H54 (cell line): ENCODE measurements around the gene DNTT.
"Not testable (repeated sequence)": the region's sequence is repeated elsewhere in the genome, so short reads cannot be mapped to it uniquely, and the experiment has no call there.

Experiments
- DNase-seq: peaks from one replicate; pipeline ENCODE4 v3.0.0; 2011; ENCODE audit warnings: low spot score, mixed read lengths; ENCODE audit not compliant: insufficient read length
- FAIRE-seq: peaks from 3 replicates; lab custom pipeline; 2011; peaks lifted over from hg19 to GRCh38; lab: Jason Lieb, UNC
- POLR2A ChIP-seq: IDR thresholded peaks from 2 replicates; pipeline ENCODE4 v1.6.1; 2011; ENCODE audit warnings: low read depth, mild to moderate bottlenecking, low read length

The DNTT gene

DNA sequence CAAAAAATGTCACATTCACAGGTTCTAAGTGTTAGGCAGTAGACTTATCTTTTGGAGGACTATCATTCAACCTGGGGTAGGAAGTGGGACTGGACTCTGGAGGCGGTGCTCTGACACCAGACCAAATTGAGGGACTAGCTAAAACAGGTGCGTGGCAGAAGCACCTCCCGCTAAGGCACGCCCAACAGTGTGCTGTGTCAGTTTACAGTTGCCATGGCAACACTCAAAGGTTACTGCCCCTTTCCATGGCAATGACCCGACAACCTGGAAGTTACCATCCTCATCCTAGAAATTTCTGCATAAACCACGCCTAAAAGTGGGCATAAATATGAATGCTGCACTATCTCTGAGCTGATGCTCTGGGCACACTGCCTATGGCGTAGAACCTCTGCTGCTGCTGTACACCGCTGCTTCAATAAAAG lies 18.9 kb upstream of the DNTT start:
- no peak for TF ChIP-seq POLR2A
- FAIRE-seq (no peak), DNase-seq (no peak)

DNA sequence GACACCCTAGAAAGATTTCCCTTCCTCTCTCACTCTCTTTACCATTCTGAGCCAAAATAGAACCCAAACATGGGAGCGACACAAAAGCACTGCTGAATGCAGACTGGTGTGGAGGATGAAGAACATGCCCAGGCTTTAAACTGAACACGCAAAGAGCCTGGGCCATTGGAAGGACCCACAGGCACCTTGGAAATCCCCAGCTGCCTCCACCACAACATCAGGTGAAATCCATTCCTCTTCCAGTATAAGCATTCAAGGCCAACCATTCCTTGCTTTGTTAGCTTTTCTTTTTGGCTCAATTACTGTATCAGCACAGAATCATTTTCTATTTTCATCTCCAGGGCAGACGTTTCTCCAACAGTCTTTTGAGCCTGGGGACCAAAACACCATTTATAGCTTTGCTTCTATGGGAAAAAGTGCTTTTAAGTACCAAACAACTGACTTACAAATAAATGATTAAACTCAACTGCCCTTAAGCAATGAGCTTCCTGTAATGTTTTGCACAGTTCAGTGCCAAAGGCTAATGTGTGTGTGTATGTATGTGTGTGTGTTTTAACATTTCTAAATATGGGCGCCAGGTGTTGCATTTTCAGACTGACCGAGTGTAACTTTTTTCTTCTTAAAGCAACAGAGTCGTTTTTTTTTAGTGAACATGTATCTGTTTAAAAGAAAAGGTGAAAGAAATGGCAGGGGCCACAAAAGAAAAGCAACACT lies 16.7 kb upstream of the DNTT start:
- FAIRE-seq: no peak
- TF ChIP-seq POLR2A: no peak
- no peak for DNase-seq

DNA sequence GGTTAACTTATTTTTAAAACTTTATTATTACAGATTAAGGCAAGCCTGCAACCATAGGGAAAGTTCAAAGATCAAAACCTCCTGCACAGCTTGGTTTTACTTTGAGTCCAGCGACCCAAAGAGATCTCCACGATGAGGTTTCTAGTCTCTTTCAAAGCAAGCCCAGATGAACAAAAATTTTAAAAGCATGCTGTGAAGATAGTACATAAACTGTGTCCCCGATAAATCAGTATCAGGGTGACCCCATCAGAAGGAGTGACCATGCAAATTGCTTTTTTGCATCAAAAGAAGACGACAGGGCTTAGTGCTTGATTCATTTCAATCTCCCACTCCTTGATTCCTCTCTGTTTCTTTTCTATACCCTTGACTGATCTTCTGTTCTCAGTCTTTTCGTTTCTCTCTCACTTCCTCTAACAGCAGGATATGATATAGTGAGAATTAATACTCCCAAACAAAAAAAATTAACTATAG lies 16.0 kb upstream of the DNTT start:
- DNase-seq (no peak), FAIRE-seq (no peak)
- TF ChIP-seq POLR2A: no peak

DNA sequence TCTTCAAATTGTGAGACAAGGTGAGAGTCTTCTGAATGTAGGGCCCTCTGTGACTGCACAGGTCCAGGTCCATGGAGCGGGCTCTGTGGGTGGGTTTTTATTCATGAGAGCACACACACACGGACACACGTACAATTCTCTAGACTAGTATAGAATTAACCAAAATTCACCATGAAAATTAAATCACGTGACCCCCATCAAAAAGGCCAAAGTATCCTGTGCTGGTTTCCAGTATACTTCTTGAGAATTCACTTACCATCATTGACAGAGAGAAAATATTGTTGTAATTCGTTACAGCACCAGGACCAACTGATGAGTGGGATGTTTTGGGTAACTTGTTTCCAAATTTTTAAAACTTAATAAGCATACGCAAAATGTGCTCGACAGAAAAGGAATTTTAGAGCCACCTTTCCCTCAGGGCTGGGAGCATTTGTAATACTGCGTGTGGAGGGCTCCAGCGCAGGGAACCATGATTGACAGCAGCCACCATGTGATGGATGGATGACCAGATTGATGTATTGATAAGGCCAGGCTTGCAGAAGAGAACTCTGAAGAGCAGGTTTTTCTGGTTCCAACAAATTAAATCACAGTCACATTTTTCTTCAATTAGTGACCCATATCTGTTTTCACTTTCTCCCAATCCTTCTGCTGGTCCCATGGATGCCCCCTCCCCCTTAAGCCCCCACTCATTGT lies 14.9 kb upstream of the DNTT start:
- FAIRE-seq: no peak
- DNase-seq: no peak
- no peak for TF ChIP-seq POLR2A

DNA sequence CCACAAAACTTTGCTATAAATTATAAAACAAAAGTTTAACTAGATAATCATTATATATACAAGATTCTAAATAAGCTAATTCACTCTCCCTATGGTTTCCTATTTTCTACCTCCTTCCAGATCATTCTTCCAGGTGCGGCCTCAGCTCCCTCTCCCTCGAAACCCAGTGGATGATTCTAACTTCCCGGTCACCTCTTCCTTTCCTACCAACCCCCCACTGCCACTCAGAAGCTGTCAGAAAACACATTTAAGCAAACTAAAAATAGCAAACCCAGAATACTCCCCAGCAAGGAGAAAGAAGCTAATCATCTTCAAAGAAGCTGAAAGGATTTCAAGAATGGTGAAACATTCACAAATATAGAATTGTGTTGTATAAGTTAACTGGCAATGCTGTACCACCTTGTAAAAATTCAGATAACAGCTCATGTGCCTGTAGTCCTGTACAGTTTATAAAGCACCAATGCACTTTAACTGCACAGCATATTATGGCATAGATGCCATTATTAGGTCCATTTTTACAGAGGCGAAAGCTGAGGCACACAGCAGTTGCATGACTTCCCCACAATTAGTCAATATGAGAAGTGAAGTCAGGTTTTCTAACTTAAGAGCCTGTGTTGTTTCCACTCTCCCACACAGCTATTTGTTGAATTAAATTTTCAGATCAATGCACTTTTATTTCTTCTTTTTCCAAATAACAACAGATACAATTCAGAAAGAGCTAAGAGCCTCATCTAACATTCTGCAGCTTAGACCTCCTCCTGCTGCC lies 13.7 kb upstream of the DNTT start:
- DNase-seq: no peak
- TF ChIP-seq POLR2A: no peak
- no peak for FAIRE-seq

DNA sequence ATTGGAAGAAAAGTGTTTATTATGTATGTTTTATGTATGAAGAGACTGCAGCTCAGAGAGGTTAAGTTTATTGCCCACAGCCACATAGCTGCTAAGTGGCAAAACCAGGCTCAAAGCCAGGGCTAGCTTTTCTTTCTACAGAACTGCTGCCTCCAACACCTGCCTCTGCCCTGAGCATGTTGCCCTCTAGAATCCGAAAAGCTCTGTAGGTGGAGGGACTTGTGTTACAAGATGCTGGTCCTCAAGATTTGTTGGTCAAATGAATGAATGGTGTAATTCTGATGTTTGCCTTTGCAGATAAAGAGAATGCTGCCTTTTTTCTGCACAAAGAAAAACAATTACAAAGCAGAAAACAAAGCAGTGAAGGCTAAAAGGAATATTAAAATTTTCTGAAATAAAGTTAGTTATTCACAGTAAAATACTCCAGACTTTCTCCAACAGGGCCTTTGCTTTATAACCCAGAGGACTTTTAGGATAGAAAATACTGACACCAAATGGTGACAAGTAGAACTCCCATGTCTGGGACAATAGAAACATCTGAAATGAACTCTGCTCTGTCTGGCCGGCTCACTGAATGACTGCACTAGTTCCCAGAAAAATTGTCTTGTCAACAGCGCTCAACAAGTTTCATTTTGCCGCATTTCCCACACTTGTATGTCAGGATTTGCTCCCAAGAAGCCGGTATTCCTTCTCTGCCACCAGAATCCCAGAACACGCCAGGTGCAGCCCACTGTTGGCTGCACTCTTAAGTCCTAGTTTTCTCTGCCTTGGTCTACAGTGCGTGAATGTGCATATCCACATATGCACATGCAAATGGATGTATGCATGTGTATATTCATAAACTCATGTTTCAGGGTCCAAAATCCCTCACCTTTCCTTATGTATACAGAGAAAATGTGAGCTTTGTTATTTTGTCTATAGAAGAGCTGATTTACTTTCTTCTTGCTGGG lies 11.0 kb upstream of the DNTT start:
- peak; percentile 27 for FAIRE-seq
- no peak for TF ChIP-seq POLR2A
- DNase-seq: peak; percentile 9

DNA sequence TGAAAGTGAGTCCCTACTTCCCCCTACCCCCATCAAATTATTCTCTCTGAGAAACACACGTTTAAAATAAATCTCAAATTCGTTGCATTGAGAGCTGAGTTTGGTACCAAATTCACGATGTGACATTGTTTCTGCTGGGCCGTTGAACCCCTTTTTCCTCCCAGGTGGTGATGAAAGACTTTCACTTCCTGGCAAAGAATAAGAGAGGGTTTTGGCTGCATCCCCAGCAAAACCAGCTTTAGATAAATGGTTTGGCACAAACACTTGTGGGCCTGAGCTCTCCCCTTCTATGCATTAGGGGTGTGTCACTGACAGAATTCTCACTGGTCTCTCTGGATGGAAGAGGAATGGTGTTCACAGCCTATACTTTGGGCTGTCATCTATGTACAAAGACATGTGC lies 8.8 kb upstream of the DNTT start:
- no peak for DNase-seq
- no peak for FAIRE-seq
- TF ChIP-seq POLR2A: no peak

DNA sequence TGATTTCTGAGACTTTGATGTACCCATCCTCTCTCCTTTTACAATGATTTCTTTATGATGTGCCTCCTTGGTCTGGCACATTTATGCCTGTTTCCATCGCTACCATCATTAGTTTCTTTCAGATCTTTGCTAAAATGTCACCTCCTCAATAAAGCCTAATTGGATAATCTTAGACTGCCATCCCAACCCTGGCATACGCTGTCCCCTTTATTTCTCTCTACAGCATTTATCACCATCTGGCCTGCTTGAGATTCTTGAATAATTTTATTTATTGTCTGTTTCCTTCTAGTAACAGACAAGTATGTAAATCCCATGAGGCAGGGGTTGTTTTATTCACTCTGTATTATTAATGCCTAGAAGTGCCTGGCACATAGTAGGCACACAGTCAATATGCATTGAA lies 6.7 kb upstream of the DNTT start:
- TF ChIP-seq POLR2A: no peak
- no peak for FAIRE-seq

DNA sequence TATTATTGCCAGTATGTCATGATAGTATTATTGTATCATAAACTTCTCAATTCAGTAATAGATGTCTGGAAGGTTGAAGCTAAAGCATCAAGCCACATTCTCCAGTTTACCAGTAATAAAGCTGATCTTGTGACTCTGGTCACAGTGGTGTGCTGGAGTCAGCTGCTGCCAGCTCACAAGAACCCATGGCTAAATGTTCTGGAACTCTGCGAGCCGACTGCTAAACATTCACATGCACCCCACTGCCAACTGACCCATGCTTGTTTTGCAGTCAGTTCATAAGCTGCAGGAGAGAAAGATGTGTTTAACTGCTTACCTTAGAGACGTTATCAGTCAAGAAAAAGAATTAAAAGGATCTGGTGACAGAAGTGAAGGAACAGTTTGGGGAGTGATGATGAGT lies 5.9 kb upstream of the DNTT start:
- TF ChIP-seq POLR2A: no peak
- FAIRE-seq: no peak
- no peak for DNase-seq

More for the DNA sequence above, 6.7 kb upstream of the DNTT start:
- DNase-seq: no peak

DNA sequence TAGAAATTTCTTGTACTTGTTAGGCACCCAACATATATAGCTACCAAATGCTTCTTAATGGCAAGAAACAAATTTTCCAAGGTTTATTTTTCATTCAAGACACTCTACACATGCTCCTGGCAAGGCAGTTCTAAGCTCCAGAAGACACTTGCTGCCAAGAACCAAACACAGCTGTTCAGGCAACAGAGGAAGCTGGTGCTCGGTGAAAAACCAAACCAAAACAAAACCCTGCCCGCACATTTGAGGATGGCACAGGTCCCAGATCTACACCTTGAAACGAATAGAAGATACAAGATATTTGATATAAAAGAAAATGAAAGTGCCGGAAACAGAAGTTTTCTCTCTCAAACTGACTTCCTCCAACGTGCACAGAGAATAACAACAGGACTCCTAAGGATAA lies 4.9 kb upstream of the DNTT start:
- DNase-seq: no peak
- no peak for FAIRE-seq
- TF ChIP-seq POLR2A: no peak

DNA sequence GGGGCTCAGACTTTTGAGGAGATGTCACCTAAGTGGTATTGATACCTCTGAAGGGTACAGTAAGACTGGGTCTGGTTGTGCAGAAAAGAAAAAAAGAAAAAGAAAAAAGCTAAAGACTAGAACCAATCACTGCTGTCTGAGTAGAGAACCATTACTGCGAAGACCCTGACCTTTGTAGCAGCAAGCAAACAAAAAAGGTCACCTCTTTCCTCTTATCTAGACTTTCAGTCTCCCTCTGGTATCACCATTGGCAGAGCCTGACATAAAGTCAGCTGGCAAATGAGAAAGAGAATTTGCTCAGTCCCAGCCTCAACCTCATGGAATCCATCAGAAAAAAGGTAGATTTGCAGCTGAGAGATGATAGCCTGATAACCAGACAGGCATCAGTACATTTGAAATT lies 2.6 kb upstream of the DNTT start:
- no peak for FAIRE-seq
- DNase-seq: no peak

DNA sequence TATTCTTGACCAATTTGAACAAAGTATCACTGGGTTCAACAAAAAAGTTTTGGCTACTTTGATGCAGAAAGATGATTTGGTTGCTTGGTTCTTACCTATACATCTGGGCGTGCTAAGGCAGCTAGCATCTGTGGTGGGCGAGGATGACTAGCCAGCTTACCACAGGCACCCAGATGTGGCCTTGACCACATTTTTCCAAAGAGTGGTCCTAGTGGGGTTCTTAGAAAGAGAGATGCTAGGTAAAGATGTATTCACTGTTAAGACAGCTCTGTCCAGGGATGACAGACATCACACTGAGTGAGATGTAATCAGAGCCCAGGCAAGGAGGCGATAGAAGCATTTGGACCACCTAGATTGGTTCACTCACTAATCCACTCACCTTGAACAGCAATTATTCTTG lies 785 bp downstream of the DNTT start:
- TF ChIP-seq POLR2A: no peak
- FAIRE-seq (no peak), DNase-seq (no peak)

More for the DNA sequence above, 2.6 kb upstream of the DNTT start:
- no peak for TF ChIP-seq POLR2A

DNA sequence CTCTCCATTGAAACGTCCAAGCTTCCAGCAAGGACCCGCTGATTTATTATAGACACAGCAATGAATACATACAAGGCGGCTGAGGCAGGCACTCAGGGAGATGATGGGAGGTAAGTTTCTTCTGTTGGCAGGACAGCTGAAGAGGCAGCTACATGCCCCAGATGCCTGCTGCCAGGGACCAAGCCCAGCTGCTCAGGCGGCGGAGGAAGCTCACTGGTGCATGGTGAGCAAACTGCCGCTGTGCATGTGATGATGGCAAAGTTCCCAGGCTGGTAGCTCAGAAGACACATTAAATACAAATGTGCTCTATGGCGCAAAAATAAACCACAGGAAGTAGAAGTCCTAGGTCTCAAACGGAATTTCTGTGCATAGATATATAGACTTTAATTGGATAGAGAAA lies 2.3 kb downstream of the DNTT start:
- TF ChIP-seq POLR2A: no peak
- FAIRE-seq (no peak), DNase-seq (no peak)

DNA sequence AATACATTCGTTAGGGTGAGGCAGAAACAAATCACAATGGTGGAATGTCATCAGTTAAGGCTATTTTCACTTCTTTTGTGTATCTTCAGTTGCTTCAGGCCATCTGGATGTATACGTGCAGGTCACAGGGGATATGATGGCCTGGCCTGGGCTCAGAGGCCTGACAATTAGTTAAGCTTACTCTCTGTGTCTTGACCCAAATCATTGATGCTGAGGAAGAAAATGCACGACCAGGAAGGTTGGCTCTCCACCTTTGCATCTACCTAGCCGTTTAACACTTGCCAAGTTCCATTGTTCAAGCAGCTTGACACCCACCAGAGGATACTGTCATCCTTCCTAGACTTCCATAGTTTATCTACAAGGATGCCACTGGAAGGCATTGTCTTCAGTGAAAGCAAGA lies 4.6 kb downstream of the DNTT start:
- not testable (repeated sequence) for FAIRE-seq, DNase-seq
